Gastrocnemius medialis (tissue), 4 donors: ENCODE measurements around the gene DNAJC1. TPM values are rescaled to one million over a fixed set of nuclear protein-coding genes. Genes with fewer than 3 reads are reported as not detected.

Source experiments
- ATAC-seq, 2 donors: fragments of 150-250 bp; one replicate each; pipeline ENCODE4 v1.9.1; 2016
- DNase-seq, 2 donors: peaks; one replicate each; pipeline ENCODE4 v3.0.0-alpha.2; 2019
- H3K27ac ChIP-seq, 4 donors: fragments of 200-600 bp; sonication (generic); 1 replicate in 1 of 4; 2 replicates in 3 of 4; pipeline ENCODE4 v1.5.1; 2016 to 2018; ENCODE audit warnings: mild to moderate bottlenecking in 2 of 4, moderate library complexity in 1 of 4
- H3K27me3 ChIP-seq, 3 donors: fragments of 200-600 bp; sonication (generic) in 2 of 3; 1 replicate in 1 of 3; 2 replicates in 2 of 3; pipeline versions ENCODE4 v1.5.1 to v1.6.0; 2016 to 2019; ENCODE audit warnings: mild to moderate bottlenecking in 1 of 3, moderate library complexity in 1 of 3
- H3K36me3 ChIP-seq, 2 donors: fragments of 200-600 bp; sonication (generic) in 1 of 2; one replicate each; pipeline ENCODE4 v1.5.1; 2017 to 2018
- H3K4me1 ChIP-seq, 2 donors: fragments of 200-600 bp; sonication (generic) in 1 of 2; one replicate each; pipeline ENCODE4 v1.5.1; 2016 to 2017; ENCODE audit warnings: mild to moderate bottlenecking in 2 of 2
- H3K4me3 ChIP-seq, 4 donors: fragments of 200-600 bp; sonication (generic) in 3 of 4; 1 replicate in 1 of 4; 2 replicates in 3 of 4; pipeline ENCODE4 v1.5.1; 2016 to 2019; ENCODE audit warnings: mild to moderate bottlenecking in 2 of 4
- H3K9me3 ChIP-seq, 3 donors: fragments of 200-600 bp; sonication (generic) in 2 of 3; 1 replicate in 1 of 3; 2 replicates in 2 of 3; pipeline ENCODE4 v1.5.1; 2016 to 2019
- POLR2A ChIP-seq, 2 donors: fragments of 450-650 bp; IDR thresholded peaks; one replicate each; pipeline ENCODE4 v1.6.1; 2017; ENCODE audit warnings: antibody characterized with exemption in 2 of 2, mild to moderate bottlenecking in 2 of 2, moderate library complexity in 2 of 2
- in situ Hi-C, 4 donors: fragments of 200-750 bp; cut with MboI; loops; one replicate each; pipeline versions ENCODE4 v1.15.0 to v1.8.0; 2017; ENCODE audit warnings: low sequenced_read_pairs in 4 of 4
- intact Hi-C: fragments of 100-400 bp; cut with DNase I; formaldehyde crosslinking; loops from one replicate; pipeline ENCODE4 v1.15.1; 2023; ENCODE audit warnings: low total_unique reads
- total RNA-seq, 4 donors: library from RNA; depleted of rRNA; stranded (reverse); fragments of >200 nt; gene quantifications; one replicate each; pipeline versions ENCODE4 v1.1.0 to v1.2.3, GENCODE V29; 2016
- TF ChIP-seq, protein P1 (sequence below), 5 experiments: fragments of 450-650 bp in 3 of 5; fragments of 200-600 bp in 2 of 5; sonication (generic) in 2 of 5; IDR thresholded peaks in 4 of 5; conservative IDR thresholded peaks in 1 of 5; 1 replicate in 4 of 5; 2 replicates in 1 of 5; pipeline ENCODE4 v1.5.1; 2016 to 2019; ENCODE audit warnings: antibody characterized with exemption in 5 of 5, mild to moderate bottlenecking in 3 of 5, moderate library complexity in 3 of 5

The DNAJC1 gene
- total RNA-seq, 4 donors from 2014 or later: 24.1 to 56.4 (median 35.7) TPM

DNA sequence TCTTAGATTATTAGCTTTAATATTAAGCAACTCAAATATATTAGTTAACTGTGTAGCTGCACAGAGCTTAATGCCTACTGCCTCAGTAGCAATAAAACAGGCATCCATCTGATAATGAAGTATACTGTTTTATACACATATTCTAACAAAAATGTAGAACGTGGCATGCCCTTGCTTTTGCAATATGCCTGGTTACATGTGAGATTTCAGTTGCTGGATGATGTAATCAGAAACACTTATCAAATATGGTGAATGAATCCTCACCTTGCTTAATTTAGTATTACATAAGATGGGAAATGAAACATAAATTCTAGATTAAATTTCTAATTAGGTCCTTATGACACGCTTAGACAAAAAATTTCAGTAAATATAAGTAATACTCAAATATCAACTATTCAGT, 8.0 kb downstream of the DNAJC1 start:
- no peak for DNase-seq
- Histone ChIP-seq H3K4me3 (no peak overlapping the region), H3K36me3 (no peaks in the 10 kb centered on the region), H3K27ac (no peak overlapping the region), H3K9me3 (no peaks in the 10 kb centered on the region), H3K27me3 (no peaks in the 10 kb centered on the region), H3K4me1 (no peaks in the 10 kb centered on the region)
- TF ChIP-seq POLR2A (IDR thresholded peaks at IDR 0.05): no peak
- TF ChIP-seq, protein P1, sequence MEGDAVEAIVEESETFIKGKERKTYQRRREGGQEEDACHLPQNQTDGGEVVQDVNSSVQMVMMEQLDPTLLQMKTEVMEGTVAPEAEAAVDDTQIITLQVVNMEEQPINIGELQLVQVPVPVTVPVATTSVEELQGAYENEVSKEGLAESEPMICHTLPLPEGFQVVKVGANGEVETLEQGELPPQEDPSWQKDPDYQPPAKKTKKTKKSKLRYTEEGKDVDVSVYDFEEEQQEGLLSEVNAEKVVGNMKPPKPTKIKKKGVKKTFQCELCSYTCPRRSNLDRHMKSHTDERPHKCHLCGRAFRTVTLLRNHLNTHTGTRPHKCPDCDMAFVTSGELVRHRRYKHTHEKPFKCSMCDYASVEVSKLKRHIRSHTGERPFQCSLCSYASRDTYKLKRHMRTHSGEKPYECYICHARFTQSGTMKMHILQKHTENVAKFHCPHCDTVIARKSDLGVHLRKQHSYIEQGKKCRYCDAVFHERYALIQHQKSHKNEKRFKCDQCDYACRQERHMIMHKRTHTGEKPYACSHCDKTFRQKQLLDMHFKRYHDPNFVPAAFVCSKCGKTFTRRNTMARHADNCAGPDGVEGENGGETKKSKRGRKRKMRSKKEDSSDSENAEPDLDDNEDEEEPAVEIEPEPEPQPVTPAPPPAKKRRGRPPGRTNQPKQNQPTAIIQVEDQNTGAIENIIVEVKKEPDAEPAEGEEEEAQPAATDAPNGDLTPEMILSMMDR (IDR thresholded peaks at IDR 0.05 in 4 of 5, conservative IDR thresholded peaks at IDR 0.05 in 1 of 5): no peak
- in situ Hi-C loops (loop anchor here (10.0 to 25.0 kb wide), 8 partner anchors 217 to 992 kb away; partner anchors contain the start of genes COMMD3 (in 1 of the 4) and EBLN1 (in 1 of the 4)), intact Hi-C loops (no loop called here)
- no peak for ATAC-seq

DNA sequence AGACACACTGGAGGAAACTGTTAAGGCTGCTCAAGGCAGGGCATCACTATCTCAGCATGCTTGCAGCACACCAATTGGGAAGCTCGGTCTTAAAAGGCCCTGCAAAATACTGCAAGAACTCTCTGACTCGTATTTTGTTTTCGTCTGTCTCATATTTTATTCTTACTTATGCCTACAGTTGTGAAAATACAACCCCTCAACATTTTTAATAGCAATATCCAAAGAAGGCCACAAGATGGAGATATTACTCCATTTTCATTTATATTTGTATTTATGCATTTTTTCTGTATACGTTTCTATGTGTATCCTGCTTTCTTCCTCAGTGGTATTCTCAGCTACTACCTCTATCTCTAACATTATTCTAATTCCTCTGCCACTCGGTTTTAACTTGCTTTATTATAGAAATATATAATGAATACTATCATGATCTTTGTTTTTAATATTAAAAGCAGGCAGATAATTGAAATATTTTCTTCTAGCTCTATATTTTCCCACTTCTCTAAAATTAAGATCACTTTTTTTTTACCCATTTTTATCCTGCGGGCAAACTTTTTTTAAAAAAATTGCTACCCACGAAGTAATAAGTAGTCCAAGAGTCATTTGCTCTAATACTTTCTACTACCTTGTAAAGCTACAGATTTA, 10.0 kb downstream of the DNAJC1 start:
- H3K27me3 ChIP-seq: no peaks in the 10 kb centered on the region
- in situ Hi-C loops (loop anchor here (5.0 to 25.0 kb wide), 9 partner anchors 219 to 994 kb away; partner anchors contain the start of genes COMMD3 (in 1 of the 4) and EBLN1 (in 1 of the 4)), intact Hi-C loops (loop anchor here (2.0 to 5.0 kb wide), 2 partner anchors 594 to 1075 kb away; no protein-coding TSS in a partner anchor)
- no peak for TF ChIP-seq POLR2A (IDR thresholded peaks at IDR 0.05)
- TF ChIP-seq, protein P1 (IDR thresholded peaks at IDR 0.05 in 4 of 5, conservative IDR thresholded peaks at IDR 0.05 in 1 of 5): peak; percentile 53 to 76 (median 63)
- no peaks in the 10 kb centered on the region for H3K4me1 ChIP-seq
- DNase-seq (no peak), ATAC-seq (no peak)
- no peak overlapping the region for H3K27ac ChIP-seq
- no peaks in the 10 kb centered on the region for H3K36me3 ChIP-seq
- no peak overlapping the region for H3K4me3 ChIP-seq
- H3K9me3 ChIP-seq: no peaks in the 10 kb centered on the region

DNA sequence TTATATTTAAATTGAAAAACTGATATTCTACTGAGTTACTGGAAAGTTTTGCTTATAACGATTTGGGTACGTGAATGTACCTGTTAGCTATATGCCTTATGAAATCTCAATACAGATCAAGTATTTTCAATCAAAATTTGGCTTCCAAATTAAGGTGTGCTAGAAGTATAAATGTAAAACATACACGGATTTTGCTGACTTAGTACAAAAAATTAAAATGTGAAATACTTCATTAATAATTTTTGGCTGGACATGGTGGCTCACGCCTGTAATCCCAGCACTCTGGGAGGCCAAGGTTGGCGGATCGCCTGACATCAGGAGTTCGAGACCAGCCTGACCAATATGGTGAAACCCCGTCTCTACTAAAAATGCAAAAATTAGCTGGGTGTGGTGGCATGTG, 11.7 kb downstream of the DNAJC1 start:
- intact Hi-C loops: loop anchor here (2.0 to 5.0 kb wide), 2 partner anchors 596 to 1077 kb away; no protein-coding TSS in a partner anchor
- in situ Hi-C loops: loop anchor here (5.0 to 25.0 kb wide), 9 partner anchors 221 to 996 kb away; partner anchors contain the start of genes COMMD3 (in 1 of the 4) and EBLN1 (in 1 of the 4)
- H3K9me3 ChIP-seq: no peaks in the 10 kb centered on the region
- no peak overlapping the region for H3K4me3 ChIP-seq
- no peaks in the 10 kb centered on the region for H3K36me3 ChIP-seq
- H3K27me3 ChIP-seq: no peaks in the 10 kb centered on the region
- ATAC-seq (no peak), DNase-seq (no peak)
- H3K27ac ChIP-seq: no peak overlapping the region
- TF ChIP-seq, protein P1 (IDR thresholded peaks at IDR 0.05 in 4 of 5, conservative IDR thresholded peaks at IDR 0.05 in 1 of 5): no peak
- no peak for TF ChIP-seq POLR2A (IDR thresholded peaks at IDR 0.05)
- no peaks in the 10 kb centered on the region for H3K4me1 ChIP-seq

DNA sequence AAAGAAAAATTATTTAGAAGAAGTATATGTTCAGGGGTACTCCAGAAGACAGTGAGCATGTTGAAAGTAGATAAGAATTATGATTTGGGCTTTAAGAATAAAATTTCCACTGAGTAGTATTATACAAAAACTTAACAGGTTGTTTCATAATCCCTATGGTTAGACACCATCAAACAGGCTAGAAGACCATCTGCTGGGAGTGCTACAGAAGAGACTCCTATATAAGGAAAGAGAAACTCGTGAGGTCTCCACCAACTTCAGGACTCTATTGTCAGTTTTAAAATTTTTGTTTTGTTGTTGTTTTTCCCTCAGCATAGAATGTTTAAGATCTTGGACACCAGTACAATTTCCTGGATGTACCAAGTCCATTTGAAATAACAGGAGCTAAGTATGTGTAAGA, 13.1 kb downstream of the DNAJC1 start:
- ATAC-seq (no peak), DNase-seq (no peak)
- Histone ChIP-seq H3K27ac (no peak overlapping the region), H3K9me3 (no peaks in the 10 kb centered on the region), H3K4me3 (no peak overlapping the region), H3K4me1 (no peaks in the 10 kb centered on the region), H3K27me3 (no peaks in the 10 kb centered on the region), H3K36me3 (no peaks in the 10 kb centered on the region)
- in situ Hi-C loops: loop anchor here (5.0 to 25.0 kb wide), 9 partner anchors 222 to 997 kb away; partner anchors contain the start of genes COMMD3 (in 1 of the 4) and EBLN1 (in 1 of the 4)
- intact Hi-C loops: loop anchor here (5.0 kb wide), 1 partner anchor 597 kb away; no protein-coding TSS in a partner anchor
- TF ChIP-seq, protein P1 (IDR thresholded peaks at IDR 0.05 in 4 of 5, conservative IDR thresholded peaks at IDR 0.05 in 1 of 5): no peak
- no peak for TF ChIP-seq POLR2A (IDR thresholded peaks at IDR 0.05)
